ENCODE results near the gene GABRG2.

GABRG2 gene

GRCh38 chr5:162174358-162174974, 106.9 kb downstream of the GABRG2 start:
- TF ChIP-seq CTCF (IDR thresholded peaks at IDR 0.05; ENCODE audit: borderline replicate concordance, control extremely low read depth, extremely low read depth, insufficient read depth, missing control alignments) = no peak
- DNase-seq (ENCODE audit: low spot score) = no peak
- in situ Hi-C loops (cut with MboI; ENCODE audit: low sequenced_read_pairs, unreplicated experiment) = no loop called here

- TF ChIP-seq CTCF (IDR thresholded peaks at IDR 0.05; ENCODE audit: borderline replicate concordance, control extremely low read depth, extremely low read depth, insufficient read depth, missing control alignments) = no peak
- in situ Hi-C loops (cut with MboI; ENCODE audit: low sequenced_read_pairs, unreplicated experiment) = no loop called here
- no peak for DNase-seq (ENCODE audit: low spot score)
These were observed 119.8 kb downstream of the GABRG2 start for GRCh38 chr5:162187371-162187770.

GRCh38 chr5:162189719-162190118, 122.1 kb downstream of the GABRG2 start:
- in situ Hi-C loops (cut with MboI; ENCODE audit: low sequenced_read_pairs, unreplicated experiment) = no loop called here
- no peak for TF ChIP-seq CTCF (IDR thresholded peaks at IDR 0.05; ENCODE audit: borderline replicate concordance, control extremely low read depth, extremely low read depth, insufficient read depth, missing control alignments)
- DNase-seq (ENCODE audit: low spot score) = no peak

- DNase-seq (ENCODE audit: low spot score) = no peak
- no peak for TF ChIP-seq CTCF (IDR thresholded peaks at IDR 0.05; ENCODE audit: borderline replicate concordance, control extremely low read depth, extremely low read depth, insufficient read depth, missing control alignments)
- in situ Hi-C loops (cut with MboI; ENCODE audit: low sequenced_read_pairs, unreplicated experiment) = no loop called here
These were observed 125.4 kb downstream of the GABRG2 start for GRCh38 chr5:162193012-162193411.

- no peak for DNase-seq (ENCODE audit: low spot score)
- in situ Hi-C loops (cut with MboI; ENCODE audit: low sequenced_read_pairs, unreplicated experiment) = no loop called here
- no peak for TF ChIP-seq CTCF (IDR thresholded peaks at IDR 0.05; ENCODE audit: borderline replicate concordance, control extremely low read depth, extremely low read depth, insufficient read depth, missing control alignments)
These were observed 128.8 kb downstream of the GABRG2 start for GRCh38 chr5:162196351-162196750.

GRCh38 chr5:162202285-162202880, 134.8 kb downstream of the GABRG2 start:
- in situ Hi-C loops (cut with MboI; ENCODE audit: low sequenced_read_pairs, unreplicated experiment) = no loop called here
- TF ChIP-seq CTCF (IDR thresholded peaks at IDR 0.05; ENCODE audit: borderline replicate concordance, control extremely low read depth, extremely low read depth, insufficient read depth, missing control alignments) = no peak
- DNase-seq (ENCODE audit: low spot score) = no peak
